Measurements from ENCODE around the gene GPR37.

DNA sequence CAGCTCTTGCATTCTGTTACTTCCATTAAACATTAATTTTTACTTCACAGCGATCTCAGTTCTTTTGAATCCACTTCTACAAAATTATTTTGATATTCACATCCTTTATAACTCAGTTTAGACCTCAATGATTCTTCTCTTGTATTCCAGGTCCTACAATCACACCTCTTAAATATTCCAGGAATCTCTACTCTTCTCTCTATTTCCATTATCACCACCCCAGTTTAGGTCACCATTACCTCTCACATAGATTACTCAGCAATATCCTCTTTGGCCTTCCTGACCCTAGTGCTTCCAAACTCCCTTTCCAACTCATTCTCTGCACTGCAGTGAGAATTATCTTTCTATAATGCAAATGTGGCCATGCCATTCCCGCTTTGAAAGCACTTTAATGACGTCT lies 27.1 kb upstream of the GPR37 start:
- TF ChIP-seq POLR2A (IDR thresholded peaks at IDR 0.05), result no peak
- no peak for TF ChIP-seq CTCF (IDR thresholded peaks at IDR 0.05)
- no peak for TF ChIP-seq POLR2AphosphoS5 (IDR thresholded peaks at IDR 0.05; ENCODE audit: insufficient read depth in 1 of 2, low read depth in 1 of 2)

Measured in vagina (tissue), 2 donors.